ENCODE measurements around the gene RNASE9.

DNA sequence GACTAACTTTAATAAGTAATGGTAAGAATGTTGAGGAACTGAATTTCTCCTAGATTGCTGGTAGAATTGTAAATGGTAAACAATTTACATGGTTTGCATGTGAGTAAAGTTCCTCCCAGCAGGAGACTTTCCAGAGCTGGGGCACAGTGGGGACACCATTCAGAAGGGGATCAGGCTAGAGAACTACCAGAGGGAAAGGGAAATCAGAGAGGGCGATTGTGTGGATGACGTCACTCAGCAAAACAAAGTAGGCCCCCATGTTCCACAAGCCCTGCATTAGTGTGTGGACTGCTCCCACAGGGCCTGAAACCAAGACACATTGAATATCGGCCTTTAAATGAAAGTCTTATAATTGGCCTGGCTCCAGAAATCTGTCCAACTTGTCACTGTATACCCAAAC is 17.5 kb upstream of the RNASE9 start:
- TF ChIP-seq POLR2A (IDR thresholded peaks at IDR 0.05): no peak
- TF ChIP-seq, protein P1, sequence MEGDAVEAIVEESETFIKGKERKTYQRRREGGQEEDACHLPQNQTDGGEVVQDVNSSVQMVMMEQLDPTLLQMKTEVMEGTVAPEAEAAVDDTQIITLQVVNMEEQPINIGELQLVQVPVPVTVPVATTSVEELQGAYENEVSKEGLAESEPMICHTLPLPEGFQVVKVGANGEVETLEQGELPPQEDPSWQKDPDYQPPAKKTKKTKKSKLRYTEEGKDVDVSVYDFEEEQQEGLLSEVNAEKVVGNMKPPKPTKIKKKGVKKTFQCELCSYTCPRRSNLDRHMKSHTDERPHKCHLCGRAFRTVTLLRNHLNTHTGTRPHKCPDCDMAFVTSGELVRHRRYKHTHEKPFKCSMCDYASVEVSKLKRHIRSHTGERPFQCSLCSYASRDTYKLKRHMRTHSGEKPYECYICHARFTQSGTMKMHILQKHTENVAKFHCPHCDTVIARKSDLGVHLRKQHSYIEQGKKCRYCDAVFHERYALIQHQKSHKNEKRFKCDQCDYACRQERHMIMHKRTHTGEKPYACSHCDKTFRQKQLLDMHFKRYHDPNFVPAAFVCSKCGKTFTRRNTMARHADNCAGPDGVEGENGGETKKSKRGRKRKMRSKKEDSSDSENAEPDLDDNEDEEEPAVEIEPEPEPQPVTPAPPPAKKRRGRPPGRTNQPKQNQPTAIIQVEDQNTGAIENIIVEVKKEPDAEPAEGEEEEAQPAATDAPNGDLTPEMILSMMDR (IDR thresholded peaks at IDR 0.05): no peak

Data from Peyer's patch (tissue), 4 donors.